CD14-positive monocyte (primary cell): ENCODE results near the gene GK2. TPM values are rescaled to one million over a fixed set of nuclear protein-coding genes. Genes with fewer than 3 reads are reported as not detected.

Experiments
- DNase-seq, 3 donors: peaks; one replicate each; pipeline ENCODE4 v3.0.0-alpha.2; 2011 to 2022
- H2AFZ ChIP-seq: 2 replicates; pipeline ENCODE4 v1.6.0; 2012; ENCODE audit warnings: mild to moderate bottlenecking, low read depth, low read length, inconsistent platforms; ENCODE audit not compliant: insufficient read depth, poor library complexity, severe bottlenecking
- H3K27ac ChIP-seq, 2 donors: 1 replicate in 1 of 2; 2 replicates in 1 of 2; pipeline ENCODE4 v1.5.1; 2012 to 2013; ENCODE audit warnings: low read length in 2 of 2, control low read depth in 1 of 2, inconsistent platforms in 1 of 2, low read depth in 1 of 2, mild to moderate bottlenecking in 1 of 2
- H3K27me3 ChIP-seq, 2 donors: one replicate each; pipeline versions ENCODE4 v1.6.0 to v1.6.1; 2011 to 2013; ENCODE audit warnings: low read length in 2 of 2; ENCODE audit not compliant: control insufficient read depth in 2 of 2, insufficient read depth in 2 of 2
- H3K36me3 ChIP-seq, 2 donors: replicated peaks in 1 of 2; 1 replicate in 1 of 2; 2 replicates in 1 of 2; pipeline versions ENCODE4 v1.5.1 to v1.6.1; 2012 to 2013; ENCODE audit warnings: low read length in 2 of 2, control low read depth in 1 of 2, inconsistent platforms in 1 of 2, mild to moderate bottlenecking in 1 of 2; ENCODE audit not compliant: insufficient read depth in 2 of 2, control insufficient read depth in 1 of 2
- H3K4me1 ChIP-seq, 2 donors: 1 replicate in 1 of 2; 2 replicates in 1 of 2; pipeline versions ENCODE4 v1.5.1 to v1.6.1; 2012 to 2013; ENCODE audit warnings: low read length in 2 of 2, control low read depth in 1 of 2, inconsistent platforms in 1 of 2, mild to moderate bottlenecking in 1 of 2, moderate library complexity in 1 of 2; ENCODE audit not compliant: insufficient read depth in 2 of 2, control insufficient read depth in 1 of 2
- H3K4me2 ChIP-seq: replicated peaks from 2 replicates; pipeline ENCODE3; 2012; ENCODE audit warnings: low read length, moderate library complexity, mild to moderate bottlenecking; ENCODE audit not compliant: poor library complexity, severe bottlenecking; ENCODE audit errors: extremely low read depth
- H3K4me3 ChIP-seq, 3 experiments: fragments of 200-600 bp in 1 of 3; sonication (generic) in 1 of 3; replicated peaks in 1 of 3; 1 replicate in 2 of 3; 2 replicates in 1 of 3; pipeline ENCODE4 v1.5.1; 2011 to 2013; ENCODE audit warnings: low read length in 3 of 3, mild to moderate bottlenecking in 3 of 3, control low read depth in 2 of 3, low read depth in 2 of 3, inconsistent platforms in 1 of 3, moderate library complexity in 1 of 3
- H3K79me2 ChIP-seq: 2 replicates; pipeline ENCODE4 v1.6.0; 2012; ENCODE audit warnings: mild to moderate bottlenecking, control low read depth, inconsistent platforms, low read length, moderate library complexity; ENCODE audit not compliant: insufficient read depth
- H3K9ac ChIP-seq: 2 replicates; pipeline ENCODE4 v1.6.0; 2017; ENCODE audit warnings: low read length, mild to moderate bottlenecking; ENCODE audit not compliant: insufficient read depth, poor library complexity, severe bottlenecking
- H3K9me3 ChIP-seq, 2 donors: replicated peaks in 1 of 2; 1 replicate in 1 of 2; 2 replicates in 1 of 2; pipeline versions ENCODE4 v1.5.1 to v1.6.1; 2012 to 2013; ENCODE audit warnings: low read length in 2 of 2, control low read depth in 1 of 2; ENCODE audit not compliant: control insufficient read depth in 1 of 2, insufficient read depth in 1 of 2
- H4K20me1 ChIP-seq: 2 replicates; pipeline ENCODE4 v1.6.0; 2012; ENCODE audit warnings: mild to moderate bottlenecking, low read length, control low read depth, moderate library complexity; ENCODE audit not compliant: insufficient read depth
- H3K27ac Mint-ChIP-seq, 7 donors: one replicate each; pipeline ENCODE4 v1.8.0; 2020; ENCODE audit warnings: mild to moderate bottlenecking in 7 of 7, mixed read lengths in 7 of 7, moderate library complexity in 6 of 7, inconsistent platforms in 2 of 7
- H3K27me3 Mint-ChIP-seq, 3 donors: one replicate each; pipeline ENCODE4 v1.8.0; 2021 to 2022; ENCODE audit warnings: low read depth in 3 of 3, mild to moderate bottlenecking in 3 of 3, mixed read lengths in 3 of 3, moderate library complexity in 3 of 3, inconsistent platforms in 1 of 3
- H3K36me3 Mint-ChIP-seq, 2 donors: one replicate each; pipeline ENCODE4 v1.8.0; 2020; ENCODE audit warnings: mixed read lengths in 2 of 2, inconsistent platforms in 1 of 2, mild to moderate bottlenecking in 1 of 2
- H3K4me1 Mint-ChIP-seq: one replicate; pipeline ENCODE4 v1.8.0; 2020; ENCODE audit warnings: mild to moderate bottlenecking, mixed read lengths
- H3K4me3 Mint-ChIP-seq, 2 donors: one replicate each; pipeline ENCODE4 v1.8.0; 2020; ENCODE audit warnings: mild to moderate bottlenecking in 2 of 2, mixed read lengths in 2 of 2, moderate library complexity in 1 of 2
- H3K9me3 Mint-ChIP-seq, 7 donors: one replicate each; pipeline ENCODE4 v1.8.0; 2020 to 2022; ENCODE audit warnings: mixed read lengths in 7 of 7, mild to moderate bottlenecking in 6 of 7, moderate library complexity in 6 of 7, inconsistent platforms in 2 of 7
- WGBS: methylation state at CpG from one replicate; pipeline ENCODE4 v1.1.5; 2013; ENCODE audit warnings: missing lambda C conversion rate; ENCODE audit not compliant: insufficient coverage; 5-methylcytosine and 5-hydroxymethylcytosine counted together
- intact Hi-C, 2 donors: fragments of 100-400 bp; cut with micrococcal nuclease; formaldehyde crosslinking; loops; one replicate each; pipeline versions ENCODE4 v1.15.0 to v1.15.1; 2023
- polyA plus RNA-seq, 3 donors: library from polyadenylated mRNA; depleted of rRNA in 1 of 3; unstranded in 2 of 3; stranded (reverse) in 1 of 3; fragments of 300-500 nt in 2 of 3; fragments of >200 nt in 1 of 3; fragmentation: Illumina TruSeq in 2 of 3; gene quantifications; 1 replicate in 2 of 3; 2 replicates in 1 of 3; pipeline ENCODE4 v1.2.3, GENCODE V29; 2012 to 2021
- TF ChIP-seq, protein P1 (sequence below): fragments of 200-600 bp; IDR thresholded peaks from one replicate; pipeline ENCODE4 v1.8.0; 2022; ENCODE audit warnings: antibody characterized with exemption, mild to moderate bottlenecking

Gene GK2
- polyA plus RNA-seq, 3 donors = not detected

DNA sequence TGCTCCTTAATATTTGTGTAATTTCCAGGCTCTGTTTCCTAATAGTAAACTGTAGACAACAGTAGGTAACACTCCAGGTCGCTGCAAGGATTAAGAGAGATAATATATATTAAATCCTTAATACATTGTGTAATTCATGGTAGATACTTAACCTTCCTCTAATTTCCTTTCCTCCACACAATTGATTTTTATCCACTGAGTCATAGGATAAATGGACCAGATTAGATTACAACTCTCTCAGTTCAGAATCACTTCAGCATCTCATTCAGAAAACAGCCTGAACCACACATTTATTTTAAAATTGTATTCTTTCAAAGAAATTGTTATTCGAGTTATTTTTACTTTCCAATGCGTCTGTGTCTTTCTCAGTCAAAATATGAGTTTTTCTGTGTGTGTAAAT lies 17.1 kb downstream of the GK2 start:
- Histone ChIP-seq H3K4me3 (no peak overlapping the region), H3K4me2 (no peak overlapping the region), H3K9me3 (no peaks in the 10 kb centered on the region), H3K79me2 (no peaks in the 10 kb centered on the region), H3K27me3 (no peaks in the 10 kb centered on the region), H3K36me3 (no peaks in the 10 kb centered on the region), H3K27ac (no peak overlapping the region), H3K9ac (no peak overlapping the region), H4K20me1 (no peaks in the 10 kb centered on the region), H2AFZ (no peak overlapping the region), H3K4me1 (no peaks in the 10 kb centered on the region)
- no peaks in the 10 kb centered on the region for H3K36me3 Mint-ChIP-seq
- no peak for DNase-seq
- H3K27me3 Mint-ChIP-seq = peaks cover 0 to 1% (median 0%) of the 10 kb centered on the region in 3 donors
- H3K27ac Mint-ChIP-seq = no peak overlapping the region
- H3K4me3 Mint-ChIP-seq = no peak overlapping the region
- TF ChIP-seq, protein P1, sequence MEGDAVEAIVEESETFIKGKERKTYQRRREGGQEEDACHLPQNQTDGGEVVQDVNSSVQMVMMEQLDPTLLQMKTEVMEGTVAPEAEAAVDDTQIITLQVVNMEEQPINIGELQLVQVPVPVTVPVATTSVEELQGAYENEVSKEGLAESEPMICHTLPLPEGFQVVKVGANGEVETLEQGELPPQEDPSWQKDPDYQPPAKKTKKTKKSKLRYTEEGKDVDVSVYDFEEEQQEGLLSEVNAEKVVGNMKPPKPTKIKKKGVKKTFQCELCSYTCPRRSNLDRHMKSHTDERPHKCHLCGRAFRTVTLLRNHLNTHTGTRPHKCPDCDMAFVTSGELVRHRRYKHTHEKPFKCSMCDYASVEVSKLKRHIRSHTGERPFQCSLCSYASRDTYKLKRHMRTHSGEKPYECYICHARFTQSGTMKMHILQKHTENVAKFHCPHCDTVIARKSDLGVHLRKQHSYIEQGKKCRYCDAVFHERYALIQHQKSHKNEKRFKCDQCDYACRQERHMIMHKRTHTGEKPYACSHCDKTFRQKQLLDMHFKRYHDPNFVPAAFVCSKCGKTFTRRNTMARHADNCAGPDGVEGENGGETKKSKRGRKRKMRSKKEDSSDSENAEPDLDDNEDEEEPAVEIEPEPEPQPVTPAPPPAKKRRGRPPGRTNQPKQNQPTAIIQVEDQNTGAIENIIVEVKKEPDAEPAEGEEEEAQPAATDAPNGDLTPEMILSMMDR = no peak
- no CpG with 5 or more reads among the region's 3 CpGs for WGBS
- no peaks in the 10 kb centered on the region for H3K9me3 Mint-ChIP-seq
- intact Hi-C loops = no loop called here
- H3K4me1 Mint-ChIP-seq = no peaks in the 10 kb centered on the region

- no peaks in the 10 kb centered on the region for H3K36me3 ChIP-seq
- no peaks in the 10 kb centered on the region for H3K4me1 ChIP-seq
- H3K9me3 ChIP-seq = no peaks in the 10 kb centered on the region
- Mint-ChIP-seq H3K9me3 (no peaks in the 10 kb centered on the region), H3K27ac (no peak overlapping the region), H3K4me1 (peaks cover 2% of the 10 kb centered on the region), H3K4me3 (no peak overlapping the region), H3K27me3 (peaks cover 0 to 1% (median 0%) of the 10 kb centered on the region in 3 donors), H3K36me3 (no peaks in the 10 kb centered on the region)
- no peak overlapping the region for H3K4me2 ChIP-seq
- H3K9ac ChIP-seq = no peak overlapping the region
- H3K27ac ChIP-seq = no peak overlapping the region
- no peak for DNase-seq
- no peak overlapping the region for H2AFZ ChIP-seq
- intact Hi-C loops = no loop called here
- no peaks in the 10 kb centered on the region for H3K27me3 ChIP-seq
- no peaks in the 10 kb centered on the region for H4K20me1 ChIP-seq
- 100% methylated on average over 1 of the region's 4 CpGs for WGBS
- no peak overlapping the region for H3K4me3 ChIP-seq
- H3K79me2 ChIP-seq = no peaks in the 10 kb centered on the region
- TF ChIP-seq, protein P1 = no peak
These were observed 22.4 kb downstream of the GK2 start for GRCh38 chr4:79385641-79386040.
